SIG-M5 treated with dmso at 0.1 percent for 504 hours (cell line): ENCODE results near the gene RITA1.

Experiments
- DNase-seq: peaks from one replicate; lab custom pipeline; 2025; ENCODE audit not compliant: unreplicated experiment; lab: John Stamatoyannopoulos, UW

Gene RITA1

GRCh38 chr12:113227686-113228391, 42.3 kb downstream of the RITA1 start:
- DNase-seq: no peak

DNA sequence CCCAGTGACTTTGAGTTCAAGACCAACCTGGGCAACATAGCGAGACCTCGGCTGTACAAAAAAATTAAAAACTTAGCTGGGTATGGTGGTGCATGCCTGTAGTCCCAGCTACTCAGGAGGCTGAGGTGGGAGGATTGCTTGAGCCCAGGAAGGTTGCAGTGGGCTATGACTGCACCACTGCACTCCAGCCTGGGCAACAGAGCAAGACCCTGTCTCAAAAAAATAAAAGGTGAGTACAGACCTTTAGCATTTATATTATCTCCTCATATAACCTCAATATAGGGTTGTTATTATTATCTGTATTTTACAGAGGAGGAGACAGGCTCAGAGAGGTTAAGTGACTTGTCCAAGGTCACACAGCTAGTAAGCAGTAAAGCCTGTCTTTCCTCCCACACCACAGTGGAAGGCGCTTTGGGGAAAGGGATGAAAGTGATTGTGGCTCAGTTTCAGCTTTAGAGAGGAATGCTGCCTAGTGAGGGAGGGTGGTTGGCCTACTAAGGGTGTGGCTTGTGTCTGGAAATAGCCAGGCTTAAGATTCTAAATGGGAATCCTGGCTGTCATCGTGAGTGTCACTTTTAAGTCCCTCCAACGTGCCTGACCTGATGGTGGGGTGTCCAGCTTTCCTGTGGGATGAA, 43.0 kb downstream of the RITA1 start:
- no peak for DNase-seq

GRCh38 chr12:113230315-113231234, 45.1 kb downstream of the RITA1 start:
- DNase-seq: no peak

- no peak for DNase-seq
Measured at GRCh38 chr12:113231235-113232088, 45.9 kb downstream of the RITA1 start.

- DNase-seq: no peak
Measured at GRCh38 chr12:113232089-113232839, 46.7 kb downstream of the RITA1 start.

DNA sequence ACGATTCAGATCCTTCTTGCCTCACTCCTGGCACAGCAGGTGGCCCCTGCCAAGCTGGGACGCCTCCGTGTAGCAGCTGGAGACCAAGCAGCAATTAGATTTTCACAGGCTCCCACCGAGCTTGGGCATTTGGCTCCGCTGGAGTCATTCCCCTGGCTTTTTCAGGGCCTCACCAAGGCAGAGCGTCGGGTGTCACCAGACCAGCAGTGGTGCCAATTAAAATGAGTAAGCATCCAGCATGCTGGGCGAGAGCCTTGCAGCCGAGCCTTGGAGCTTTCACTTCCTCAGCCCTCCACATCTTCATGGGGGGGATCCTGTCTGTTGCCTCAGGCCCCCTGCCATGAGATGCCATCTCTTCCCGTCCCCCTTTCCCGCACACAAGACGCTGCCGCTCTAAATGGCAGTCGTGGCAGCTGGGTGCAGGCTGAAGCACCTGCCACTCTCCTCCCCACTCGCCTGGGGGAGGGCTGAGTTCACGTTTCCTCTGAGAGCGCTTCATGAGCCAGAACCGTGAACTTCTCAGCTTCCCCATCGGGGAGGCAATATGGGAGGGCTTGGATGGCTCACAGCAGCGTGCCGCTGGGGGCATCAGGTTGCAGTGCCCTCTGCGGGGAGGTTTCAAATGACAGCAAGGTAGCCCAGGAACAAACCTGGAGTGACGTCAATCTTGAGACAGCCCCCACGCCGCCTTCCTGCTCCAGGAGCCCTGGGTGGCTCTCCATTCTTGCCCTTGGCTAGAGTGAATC, 47.5 kb downstream of the RITA1 start:
- peak; percentile 97 for DNase-seq

DNA sequence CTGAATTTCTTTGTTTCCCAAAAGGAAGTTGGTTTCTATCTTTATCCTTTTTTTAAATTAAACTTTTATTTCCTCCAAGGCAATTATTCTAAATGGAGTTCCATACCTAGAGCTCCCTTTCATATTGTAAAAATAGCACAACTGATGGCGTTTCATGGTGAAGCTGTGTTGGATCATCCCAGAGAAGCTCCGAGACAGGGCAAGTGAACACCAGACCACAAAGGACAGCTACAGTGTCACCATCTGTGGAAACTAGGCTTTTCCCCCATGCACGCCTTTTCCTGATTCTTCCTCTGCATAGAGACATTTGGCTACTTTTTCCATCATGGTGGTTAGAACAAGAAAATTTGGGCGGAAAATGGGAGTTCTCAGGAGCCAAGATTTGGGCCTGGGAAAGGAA, 48.4 kb downstream of the RITA1 start:
- DNase-seq: no peak

DNA sequence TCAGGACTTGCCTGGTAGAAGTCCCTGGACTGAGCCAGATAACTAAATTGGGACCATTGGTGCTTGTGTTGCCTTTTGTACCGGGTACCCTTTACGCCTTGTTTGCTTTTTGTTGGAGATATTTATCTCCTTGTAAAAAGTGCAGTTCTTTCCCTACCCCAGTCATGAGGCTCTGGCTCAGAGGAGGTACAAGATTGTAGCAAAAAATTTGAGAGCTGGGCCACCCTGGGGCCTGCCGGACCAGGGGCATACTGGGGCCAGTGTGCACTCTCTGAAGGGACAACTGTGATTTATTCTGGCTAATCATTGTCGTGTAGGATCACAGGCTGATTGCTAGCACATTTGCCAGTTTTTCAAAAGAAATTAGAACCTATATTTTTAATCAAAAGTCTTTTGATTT, 49.0 kb downstream of the RITA1 start:
- DNase-seq: no peak

DNA sequence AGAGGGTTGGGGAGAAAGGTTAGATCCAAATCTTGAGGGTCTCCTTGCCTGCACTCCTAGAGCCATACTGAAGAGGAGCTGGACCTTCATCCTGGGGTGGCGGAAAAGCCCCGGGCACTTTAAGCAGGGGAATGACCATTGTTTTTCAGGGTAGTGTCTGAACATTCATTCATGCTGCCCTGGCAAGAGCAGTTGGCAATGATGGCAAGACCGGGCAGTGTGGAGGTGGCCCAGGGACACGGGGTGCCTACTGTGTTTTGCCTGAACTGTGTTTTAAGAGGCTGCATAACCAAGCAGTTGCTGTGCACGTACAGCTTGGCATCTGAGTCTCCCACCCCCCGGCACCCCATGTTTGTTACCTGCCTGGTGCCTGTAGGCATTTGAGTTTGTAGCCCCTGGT, 50.5 kb downstream of the RITA1 start:
- no peak for DNase-seq

- DNase-seq: no peak
Measured at GRCh38 chr12:113236539-113237399, 51.2 kb downstream of the RITA1 start.

- DNase-seq: no peak
Measured at GRCh38 chr12:113237748-113238147, 52.2 kb downstream of the RITA1 start.

GRCh38 chr12:113238309-113238708, 52.8 kb downstream of the RITA1 start:
- DNase-seq: no peak

DNA sequence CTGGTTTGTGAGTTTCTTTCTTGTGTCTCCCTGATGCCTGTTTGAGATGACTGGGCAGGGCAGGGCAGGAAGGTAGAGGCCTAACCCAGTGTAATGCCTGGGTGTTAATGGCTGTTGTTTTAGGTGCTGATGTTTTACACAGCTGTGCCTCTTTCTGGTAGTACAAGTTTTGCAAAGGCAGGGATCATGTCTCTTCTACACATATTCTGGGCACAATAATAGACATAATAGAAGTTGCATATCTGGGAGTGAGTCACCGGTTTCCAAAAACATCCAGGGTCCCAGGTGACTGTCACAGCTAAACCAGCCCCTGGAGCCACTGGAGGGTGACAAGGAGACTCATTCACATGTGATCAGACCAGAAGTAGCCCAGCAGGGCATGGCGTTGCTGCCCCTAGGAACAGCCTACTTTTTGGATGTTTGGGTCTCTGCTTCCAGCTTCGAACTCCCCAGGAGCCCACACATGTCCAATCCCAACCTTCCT, 53.8 kb downstream of the RITA1 start:
- DNase-seq: no peak

DNA sequence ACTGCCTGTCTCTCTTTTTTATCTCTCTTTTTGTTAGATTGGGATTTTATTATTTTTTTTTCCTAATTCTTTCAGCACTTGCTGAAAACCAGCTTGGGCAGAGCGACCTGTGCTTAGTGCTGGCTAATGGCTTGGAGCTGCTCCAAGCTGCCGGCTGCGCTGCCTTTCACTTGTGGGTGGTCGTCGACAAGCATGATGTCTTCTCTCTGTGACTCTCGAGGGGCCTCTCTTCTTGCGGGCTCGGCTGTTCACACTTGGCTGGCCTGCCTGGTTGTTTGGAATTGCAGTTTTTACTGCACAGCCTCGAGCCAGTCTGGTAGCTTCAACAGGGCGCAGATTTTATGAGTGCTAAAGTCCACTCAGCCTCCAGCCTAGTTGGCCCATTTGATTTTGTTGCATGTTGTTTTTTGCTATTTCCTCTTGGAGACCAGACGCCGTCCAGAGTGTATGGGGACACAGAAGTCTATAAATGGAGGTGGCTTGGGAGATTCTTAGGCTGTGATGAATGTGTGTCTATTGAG, 54.4 kb downstream of the RITA1 start:
- no peak for DNase-seq

DNA sequence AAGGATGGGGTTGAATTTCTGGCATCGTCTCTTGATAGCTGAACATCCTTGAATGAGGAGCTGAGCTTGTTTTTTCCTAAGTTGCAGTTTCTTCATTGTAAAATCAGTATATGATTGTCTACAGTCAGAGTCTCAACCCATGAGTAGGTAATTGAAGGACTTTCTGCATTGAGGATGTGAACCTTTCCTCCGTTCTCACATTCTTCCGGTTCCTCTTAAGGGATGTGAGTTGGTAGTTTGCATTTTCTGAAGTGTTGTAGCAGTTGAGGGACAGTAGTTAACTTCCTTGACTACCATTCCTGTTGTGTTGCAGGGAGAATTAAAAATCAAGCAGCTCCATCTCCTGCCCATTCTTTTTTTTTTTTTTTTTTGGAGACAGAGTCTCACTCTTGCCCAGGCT, 54.9 kb downstream of the RITA1 start:
- DNase-seq: no peak

- DNase-seq: no peak
Measured at GRCh38 chr12:113241191-113242025, 55.9 kb downstream of the RITA1 start.
